ENCODE data around the gene ARHGAP8. TPM values are rescaled to one million over a fixed set of nuclear protein-coding genes. Genes with fewer than 3 reads are reported as not detected.

The ARHGAP8 gene
- polyA plus RNA-seq, 2 of the 4 experiments (the other 2 are of a cell fraction) = 1.2 to 3.8 TPM

- H3K4me1 ChIP-seq = no peaks in the 10 kb centered on the region
- no peak for ATAC-seq
- no peak for TF ChIP-seq NPAS2 (CRISPR knock-in tag; IDR thresholded peaks at IDR 0.05; ENCODE audit: borderline replicate concordance)
- no peak for TF ChIP-seq USF2 (IDR thresholded peaks at IDR 0.05)
- H3K4me2 ChIP-seq = no peak overlapping the region
- no peak overlapping the region for H3K27ac ChIP-seq
- no peak for DNase-seq (ENCODE audit: low read depth in 1 of 2, low spot score in 1 of 2)
- 86% methylated on average over 6 of the region's 7 CpGs for WGBS (ENCODE audit: missing lambda C conversion rate)
- no peak overlapping the region for H3K4me3 ChIP-seq
- no peaks in the 10 kb centered on the region for H3K9me3 ChIP-seq
- POLR2A ChIA-PET = no interaction called here
- no peak for FAIRE-seq
- CTCF ChIA-PET = no interaction called here
Measured at GRCh38 chr22:44786610-44787009, 34.2 kb downstream of the ARHGAP8 start.

- no peak overlapping the region for H3K27ac ChIP-seq
- H3K4me2 ChIP-seq = no peak overlapping the region
- ChIA-PET POLR2A (no interaction called here), CTCF (no interaction called here)
- 61% methylated on average over 3 of the region's 3 CpGs for WGBS (ENCODE audit: missing lambda C conversion rate)
- no peak overlapping the region for H3K4me3 ChIP-seq
- no peak for ATAC-seq
- TF ChIP-seq EHF (CRISPR knock-in tag; IDR thresholded peaks at IDR 0.05) (no peak), PHF8 (IDR thresholded peaks at IDR 0.05; ENCODE audit: borderline replicate concordance, low read depth) (no peak), NR3C1 (IDR thresholded peaks at IDR 0.05) (no peak), BCL3 (IDR thresholded peaks at IDR 0.05) (no peak), ZSCAN20 (CRISPR knock-in tag; IDR thresholded peaks at IDR 0.05) (no peak), JUNB (IDR thresholded peaks at IDR 0.05) (no peak), KDM1A (IDR thresholded peaks at IDR 0.05; ENCODE audit: low read depth) (no peak), ZC3H11A (IDR thresholded peaks at IDR 0.05) (no peak), CEBPB (IDR thresholded peaks at IDR 0.05) (no peak), MAZ (IDR thresholded peaks at IDR 0.05; ENCODE audit: borderline replicate concordance, low read depth, low read length) (no peak), ZNF302 (CRISPR knock-in tag; IDR thresholded peaks at IDR 0.05) (no peak), GATA3 (IDR thresholded peaks at IDR 0.05; ENCODE audit: borderline replicate concordance) (no peak)
- TF ChIP-seq, protein P1, sequence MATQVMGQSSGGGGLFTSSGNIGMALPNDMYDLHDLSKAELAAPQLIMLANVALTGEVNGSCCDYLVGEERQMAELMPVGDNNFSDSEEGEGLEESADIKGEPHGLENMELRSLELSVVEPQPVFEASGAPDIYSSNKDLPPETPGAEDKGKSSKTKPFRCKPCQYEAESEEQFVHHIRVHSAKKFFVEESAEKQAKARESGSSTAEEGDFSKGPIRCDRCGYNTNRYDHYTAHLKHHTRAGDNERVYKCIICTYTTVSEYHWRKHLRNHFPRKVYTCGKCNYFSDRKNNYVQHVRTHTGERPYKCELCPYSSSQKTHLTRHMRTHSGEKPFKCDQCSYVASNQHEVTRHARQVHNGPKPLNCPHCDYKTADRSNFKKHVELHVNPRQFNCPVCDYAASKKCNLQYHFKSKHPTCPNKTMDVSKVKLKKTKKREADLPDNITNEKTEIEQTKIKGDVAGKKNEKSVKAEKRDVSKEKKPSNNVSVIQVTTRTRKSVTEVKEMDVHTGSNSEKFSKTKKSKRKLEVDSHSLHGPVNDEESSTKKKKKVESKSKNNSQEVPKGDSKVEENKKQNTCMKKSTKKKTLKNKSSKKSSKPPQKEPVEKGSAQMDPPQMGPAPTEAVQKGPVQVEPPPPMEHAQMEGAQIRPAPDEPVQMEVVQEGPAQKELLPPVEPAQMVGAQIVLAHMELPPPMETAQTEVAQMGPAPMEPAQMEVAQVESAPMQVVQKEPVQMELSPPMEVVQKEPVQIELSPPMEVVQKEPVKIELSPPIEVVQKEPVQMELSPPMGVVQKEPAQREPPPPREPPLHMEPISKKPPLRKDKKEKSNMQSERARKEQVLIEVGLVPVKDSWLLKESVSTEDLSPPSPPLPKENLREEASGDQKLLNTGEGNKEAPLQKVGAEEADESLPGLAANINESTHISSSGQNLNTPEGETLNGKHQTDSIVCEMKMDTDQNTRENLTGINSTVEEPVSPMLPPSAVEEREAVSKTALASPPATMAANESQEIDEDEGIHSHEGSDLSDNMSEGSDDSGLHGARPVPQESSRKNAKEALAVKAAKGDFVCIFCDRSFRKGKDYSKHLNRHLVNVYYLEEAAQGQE (IDR thresholded peaks at IDR 0.05) = no peak
- TF ChIP-seq, protein P2, sequence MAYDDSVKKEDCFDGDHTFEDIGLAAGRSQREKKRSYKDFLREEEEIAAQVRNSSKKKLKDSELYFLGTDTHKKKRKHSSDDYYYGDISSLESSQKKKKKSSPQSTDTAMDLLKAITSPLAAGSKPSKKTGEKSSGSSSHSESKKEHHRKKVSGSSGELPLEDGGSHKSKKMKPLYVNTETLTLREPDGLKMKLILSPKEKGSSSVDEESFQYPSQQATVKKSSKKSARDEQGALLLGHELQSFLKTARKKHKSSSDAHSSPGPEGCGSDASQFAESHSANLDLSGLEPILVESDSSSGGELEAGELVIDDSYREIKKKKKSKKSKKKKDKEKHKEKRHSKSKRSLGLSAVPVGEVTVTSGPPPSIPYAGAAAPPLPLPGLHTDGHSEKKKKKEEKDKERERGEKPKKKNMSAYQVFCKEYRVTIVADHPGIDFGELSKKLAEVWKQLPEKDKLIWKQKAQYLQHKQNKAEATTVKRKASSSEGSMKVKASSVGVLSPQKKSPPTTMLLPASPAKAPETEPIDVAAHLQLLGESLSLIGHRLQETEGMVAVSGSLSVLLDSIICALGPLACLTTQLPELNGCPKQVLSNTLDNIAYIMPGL (CRISPR knock-in tag; IDR thresholded peaks at IDR 0.05; ENCODE audit: borderline replicate concordance) = no peak
- FAIRE-seq = no peak
- no peaks in the 10 kb centered on the region for H3K9me3 ChIP-seq
- no peak for DNase-seq (ENCODE audit: low read depth in 1 of 2, low spot score in 1 of 2)
- H3K4me1 ChIP-seq = no peaks in the 10 kb centered on the region
Measured at GRCh38 chr22:44787832-44788231, 35.5 kb downstream of the ARHGAP8 start.

GRCh38 chr22:44793106-44793505 lies 40.7 kb downstream of the ARHGAP8 start:
- TF ChIP-seq FOSL2 (IDR thresholded peaks at IDR 0.05) (no peak), FOSL2 (CRISPR knock-in tag; IDR thresholded peaks at IDR 0.05) (no peak), RAD21 (conservative IDR thresholded peaks at IDR 0.05 in 1 of 2, IDR thresholded peaks at IDR 0.05 in 1 of 2) (no peak), MAFK (IDR thresholded peaks at IDR 0.05; ENCODE audit: partially characterized antibody) (no peak), FOSB (CRISPR knock-in tag; IDR thresholded peaks at IDR 0.05) (no peak), TFCP2L1 (CRISPR knock-in tag; IDR thresholded peaks at IDR 0.05) (no peak), HDAC2 (IDR thresholded peaks at IDR 0.05) (no peak), ZNF302 (CRISPR knock-in tag; IDR thresholded peaks at IDR 0.05) (no peak)
- Histone ChIP-seq H3K4me1 (no peaks in the 10 kb centered on the region), H3K4me2 (no peak overlapping the region), H3K27ac (no peak overlapping the region), H3K4me3 (no peak overlapping the region), H3K9me3 (no peaks in the 10 kb centered on the region)
- WGBS (ENCODE audit: missing lambda C conversion rate) = 91% methylated on average over 10 of the region's 10 CpGs
- FAIRE-seq (no peak), ATAC-seq (no peak), DNase-seq (ENCODE audit: low read depth in 1 of 2, low spot score in 1 of 2) (no peak)
- CTCF ChIA-PET = no interaction called here
- POLR2A ChIA-PET = no interaction called here

Data from A549 (cell line).